ENCODE results near the gene ATP8B4.

Gene ATP8B4

DNA sequence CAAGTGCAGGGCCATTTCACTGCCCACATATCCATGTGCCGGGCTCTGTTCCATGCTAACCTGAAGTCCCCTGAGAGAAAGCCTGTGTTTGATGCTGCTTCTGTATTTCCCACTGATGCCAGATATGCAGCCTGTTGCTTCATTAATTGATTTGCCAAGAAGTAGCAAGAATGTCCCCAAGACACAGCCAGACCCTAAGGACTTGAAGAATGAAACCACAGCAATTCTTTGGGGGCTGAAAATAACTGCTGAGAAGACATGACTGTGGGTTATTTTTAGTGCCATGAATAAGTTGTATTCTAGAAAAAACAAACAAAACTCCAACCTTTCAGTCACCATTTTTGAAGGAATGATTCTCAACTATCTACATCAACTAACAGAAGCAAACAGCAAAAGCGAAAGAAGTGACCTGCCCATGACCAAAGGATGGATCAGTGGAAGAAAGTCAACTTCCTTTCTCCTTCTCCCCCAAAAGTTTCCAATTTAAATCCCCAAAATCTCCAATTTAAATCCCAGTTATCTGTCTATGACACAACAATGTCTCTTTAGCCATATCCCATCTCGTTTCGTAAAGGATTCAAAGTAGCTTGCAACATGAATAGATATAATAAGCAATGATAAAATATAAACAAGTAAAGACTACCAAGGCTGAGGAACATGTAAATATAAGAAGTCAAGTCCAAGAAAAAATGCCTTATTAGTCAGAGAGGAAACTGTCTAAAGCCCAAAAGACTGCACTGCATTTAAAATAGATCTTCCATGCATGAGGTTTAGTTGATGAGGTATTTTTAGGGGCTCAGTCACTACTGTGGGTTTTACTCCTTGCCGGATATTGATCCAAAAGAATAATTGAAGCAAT, 271.4 kb downstream of the ATP8B4 start:
- no peak for DNase-seq

- DNase-seq: no peak
Observed at GRCh38 chr15:49844390-49844789, 274.6 kb downstream of the ATP8B4 start.

DNA sequence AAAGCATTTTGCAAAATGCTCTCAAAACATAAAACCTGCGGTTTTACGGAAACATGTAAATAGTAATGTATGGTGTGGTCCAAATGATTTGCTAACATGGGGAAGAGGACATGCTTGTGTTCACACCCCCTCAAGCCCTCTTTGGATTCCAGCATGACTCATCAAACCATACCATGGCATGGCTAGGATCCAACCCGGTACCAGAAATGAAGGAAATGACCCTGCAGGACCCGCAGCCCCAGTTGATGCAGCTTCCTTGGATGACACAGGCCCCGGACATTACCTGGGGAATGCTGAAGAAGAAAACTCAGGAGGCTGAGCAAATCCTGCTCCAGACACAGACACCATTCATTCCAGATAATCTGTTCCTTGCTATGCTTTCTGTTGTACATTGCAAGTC, 275.3 kb downstream of the ATP8B4 start:
- no peak for DNase-seq

GRCh38 chr15:49842031-49842730, 276.9 kb downstream of the ATP8B4 start:
- no peak for DNase-seq

GRCh38 chr15:49832511-49832910, 286.5 kb downstream of the ATP8B4 start:
- no peak for DNase-seq

DNA sequence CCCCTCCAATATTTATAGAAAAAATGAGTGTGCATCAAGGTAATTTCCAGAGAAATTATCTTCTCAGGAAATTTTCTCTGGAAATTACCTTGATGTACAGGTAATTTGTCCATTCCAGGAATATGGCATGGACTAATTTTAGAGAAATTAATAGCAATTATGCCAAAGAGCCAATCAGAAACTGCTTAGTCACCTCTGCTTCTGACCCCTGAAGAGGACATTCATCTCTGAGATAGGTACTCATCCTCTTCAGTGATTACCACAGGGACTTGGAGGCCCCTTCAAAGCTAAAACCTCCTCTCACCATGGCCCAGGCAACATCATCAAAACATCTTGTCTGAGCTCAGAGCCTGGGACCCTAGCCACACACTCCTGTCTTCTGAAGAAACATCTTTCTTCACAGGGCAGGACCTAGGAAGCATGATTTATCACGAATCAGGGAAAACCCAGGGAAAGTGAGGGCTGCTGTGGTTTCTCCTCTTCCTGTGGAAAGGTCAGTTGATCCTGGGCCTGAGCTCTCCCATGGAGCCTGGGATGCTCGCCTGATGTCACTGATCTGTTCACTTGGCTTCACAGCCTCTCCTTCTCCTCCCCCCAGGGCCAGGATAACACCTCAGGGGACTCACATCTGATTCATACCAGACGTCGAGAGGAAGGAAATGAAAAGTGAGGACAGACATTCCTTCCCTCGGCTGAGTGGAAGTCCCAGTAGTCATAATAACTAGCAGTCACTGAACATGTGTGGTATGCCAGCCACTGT, 287.6 kb downstream of the ATP8B4 start:
- no peak for DNase-seq

- DNase-seq: no peak
Observed at GRCh38 chr15:49830391-49830790, 288.6 kb downstream of the ATP8B4 start.

GRCh38 chr15:49827311-49827710, 291.7 kb downstream of the ATP8B4 start:
- DNase-seq: no peak

DNA sequence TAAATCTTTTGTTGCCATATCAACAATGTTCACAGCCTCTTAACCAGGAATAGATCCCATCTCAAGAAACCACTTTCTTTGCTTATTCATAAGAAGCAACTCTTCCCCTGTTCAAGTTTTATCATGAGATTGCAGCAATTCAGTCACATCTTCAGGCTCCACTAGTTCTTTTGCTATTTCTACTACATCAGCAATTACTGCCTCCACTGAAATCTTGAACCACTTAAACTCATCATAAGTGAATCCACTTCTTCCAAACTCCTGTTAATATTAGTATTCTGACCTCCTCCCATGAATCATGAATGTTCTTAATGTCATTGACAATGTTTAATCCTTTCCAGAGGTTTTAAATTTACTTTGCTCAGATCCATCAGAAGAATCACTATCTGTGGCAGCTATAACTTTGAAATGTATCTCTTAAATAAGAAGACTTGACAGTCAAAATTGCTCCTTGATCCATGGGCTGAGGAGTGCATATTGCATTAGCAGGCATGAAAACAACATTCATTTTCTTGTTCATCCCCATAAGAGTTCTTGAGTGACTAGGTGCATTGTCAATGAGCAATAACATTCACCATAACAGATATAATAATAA, 292.3 kb downstream of the ATP8B4 start:
- no peak for DNase-seq

- no peak for DNase-seq
Observed at GRCh38 chr15:49824775-49825099, 294.3 kb downstream of the ATP8B4 start.

DNA sequence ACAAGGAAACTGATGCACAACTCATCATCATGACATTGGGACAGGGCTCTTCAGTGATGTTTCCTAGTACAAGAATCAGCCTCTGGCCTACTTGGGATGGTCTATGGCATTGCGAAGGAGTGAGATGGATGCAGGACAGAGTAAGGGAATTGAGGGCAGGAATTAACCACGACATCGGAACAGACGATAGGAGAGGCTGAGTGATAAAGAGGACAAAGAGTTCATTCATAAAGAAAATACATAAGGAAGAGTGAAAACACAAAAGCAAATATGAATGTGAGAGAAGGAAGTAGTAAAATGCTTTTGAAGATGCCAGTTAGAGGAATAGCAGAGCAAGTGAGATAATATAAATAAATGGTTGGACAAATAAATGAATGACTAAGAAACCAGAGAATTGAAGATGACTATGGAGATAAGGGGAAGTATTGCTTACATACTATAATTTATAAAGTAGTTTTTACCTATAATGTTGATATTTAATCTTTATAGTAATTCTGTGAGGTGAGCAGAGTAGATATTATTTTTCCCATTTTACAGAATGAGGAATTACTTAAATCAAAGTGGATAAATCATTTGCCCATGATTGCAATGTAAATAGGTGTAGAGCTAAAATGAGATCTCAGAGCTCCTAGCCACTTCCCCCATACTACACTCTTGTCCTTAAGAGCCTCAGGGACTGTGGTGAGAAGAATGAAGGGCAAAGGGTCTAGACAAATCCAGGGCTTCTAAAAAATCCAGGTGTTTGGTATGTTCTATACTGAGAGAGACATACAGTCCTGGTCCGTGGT, 294.9 kb downstream of the ATP8B4 start:
- no peak for DNase-seq

GRCh38 chr15:49817100-49817499, 301.9 kb downstream of the ATP8B4 start:
- DNase-seq: no peak

DNA sequence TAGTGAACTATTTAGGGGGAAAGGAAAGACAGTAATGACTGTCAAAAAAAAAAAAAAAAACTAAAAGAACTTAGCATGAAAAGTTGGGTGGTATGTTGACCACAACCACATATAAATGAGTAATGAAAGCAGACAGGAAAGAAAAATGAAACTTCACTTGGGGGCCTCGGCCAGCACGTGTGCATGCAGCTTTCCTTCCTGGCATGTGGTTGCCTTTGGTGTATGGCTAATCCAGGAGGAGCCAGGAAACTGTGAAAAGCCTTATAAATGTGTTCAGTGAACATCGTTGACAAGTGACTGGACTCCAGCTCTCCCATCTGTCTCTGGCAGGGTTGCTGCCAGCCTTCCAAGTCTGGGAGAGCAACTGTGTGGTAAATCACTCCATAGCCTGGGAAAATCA, 303.1 kb downstream of the ATP8B4 start:
- no peak for DNase-seq

DNA sequence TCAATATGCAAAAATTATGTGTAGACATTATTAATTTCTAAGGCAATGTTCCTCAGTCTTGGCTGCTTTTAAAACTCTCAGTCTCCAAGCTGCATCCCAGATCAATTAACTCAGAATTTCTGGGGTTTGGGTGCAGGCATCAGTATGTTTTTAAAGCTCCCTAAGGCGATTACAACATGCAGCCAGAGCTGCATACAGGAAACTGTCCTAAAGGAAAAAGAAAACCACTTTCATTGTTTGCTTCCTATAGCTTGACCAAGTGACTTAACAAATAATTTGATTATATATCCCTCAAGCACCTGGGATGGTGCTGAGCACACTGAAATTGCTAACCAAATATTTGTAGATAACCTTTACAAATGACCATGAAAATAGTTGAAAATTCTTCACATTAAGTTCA, 303.5 kb downstream of the ATP8B4 start:
- no peak for DNase-seq

GRCh38 chr15:49814709-49815108, 304.3 kb downstream of the ATP8B4 start:
- no peak for DNase-seq

DNA sequence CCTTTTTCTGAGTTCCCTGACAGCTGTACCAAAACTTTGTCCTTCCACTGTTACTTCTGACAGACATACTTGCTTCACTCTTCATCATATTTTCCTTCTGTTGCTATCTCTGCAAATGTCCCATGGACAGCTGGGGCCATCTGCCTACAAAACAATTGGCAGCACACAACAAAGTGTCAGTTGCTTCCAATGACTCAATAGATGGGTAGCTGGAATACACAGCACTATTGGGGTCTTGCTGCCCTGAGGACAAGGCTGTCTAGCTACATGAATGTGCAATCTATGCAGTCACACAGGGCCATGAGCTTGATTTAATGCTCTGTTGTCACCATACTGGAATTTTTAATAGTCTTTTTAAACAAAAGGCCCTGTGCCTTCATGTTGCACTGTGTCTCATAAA, 305.4 kb downstream of the ATP8B4 start:
- no peak for DNase-seq

GRCh38 chr15:49810720-49811119, 308.3 kb downstream of the ATP8B4 start:
- no peak for DNase-seq

DNA sequence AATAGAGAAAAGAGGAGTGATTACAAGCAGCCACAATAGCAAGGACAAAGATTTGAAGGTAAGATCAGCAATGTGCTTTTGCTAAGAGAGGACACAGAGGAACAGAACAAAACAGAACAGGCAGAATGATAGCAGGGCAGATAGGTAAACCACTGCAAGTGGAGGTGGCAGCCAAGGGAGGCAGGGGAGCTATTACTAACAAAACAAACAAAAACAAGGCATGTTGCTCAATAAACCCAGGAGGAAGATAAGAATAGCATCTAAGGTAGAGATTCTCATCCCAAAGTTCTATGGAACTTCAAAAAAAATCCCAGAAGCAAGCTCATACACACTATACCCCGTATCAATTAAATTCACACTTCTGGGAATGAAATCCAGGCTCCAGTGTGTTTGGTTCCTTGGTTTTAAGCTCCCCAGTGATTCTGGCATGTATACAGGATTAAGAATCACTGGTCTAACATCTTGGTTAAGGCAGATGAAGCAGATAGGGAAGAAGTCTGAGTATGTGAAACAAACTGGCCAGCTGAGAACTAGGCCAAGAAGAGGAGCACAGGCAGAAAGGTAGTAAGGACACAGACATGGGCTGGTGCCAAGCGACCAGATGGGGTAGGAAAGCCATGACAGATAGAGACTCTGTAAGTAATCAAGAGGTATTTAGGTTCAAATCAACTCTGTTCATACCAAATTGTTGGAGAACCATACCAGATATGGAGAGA, 309.0 kb downstream of the ATP8B4 start:
- no peak for DNase-seq

DNA sequence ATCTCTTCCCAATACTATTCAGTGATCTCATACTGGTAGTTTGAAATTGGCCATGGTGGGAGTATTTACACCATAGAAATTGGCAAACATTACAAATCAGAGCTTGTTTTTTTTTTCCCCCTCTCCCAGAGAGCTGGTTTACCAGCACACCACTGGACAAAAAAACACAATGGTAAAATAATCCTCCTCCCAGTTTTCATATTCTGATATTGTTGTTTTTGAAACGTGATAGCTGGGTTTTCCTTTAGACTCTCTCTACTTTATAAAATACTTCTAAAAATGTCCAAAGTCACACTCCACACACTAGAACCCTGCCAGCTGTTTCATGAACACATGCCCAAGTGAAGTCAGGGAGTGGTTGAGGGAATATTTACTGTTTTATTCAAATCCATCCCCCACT, 310.7 kb downstream of the ATP8B4 start:
- no peak for DNase-seq

Data from activated CD4-positive, alpha-beta T cell treated with anti-CD3 and anti-CD28 coated beads, Interleukin-2, amount 50 U/mL, for 1 hour (primary cell).